BJ (cell line): Measurements from ENCODE around the gene BFSP1. TPM values are rescaled to one million over a fixed set of nuclear protein-coding genes. Genes with fewer than 3 reads are reported as not detected.

Experiments
- CTCF ChIA-PET: fragments of 350-600 bp; formaldehyde crosslinking; extraction: SDS; loops from one replicate; lab custom pipeline; 2021; ENCODE audit warnings: antibody characterized with exemption, inconsistent platforms; lab: Yijun Ruan, JAX
- POLR2A ChIA-PET: fragments of 300-600 bp; sonication (Branson Sonifier 250); formaldehyde crosslinking; extraction: SDS; loops from one replicate; lab custom pipeline; 2021; ENCODE audit warnings: antibody characterized with exemption; lab: Charles Lee
- DNase-seq: peaks from one replicate; pipeline ENCODE4 v3.0.0-alpha.2; 2011; ENCODE audit warnings: low read depth
- H3K27me3 ChIP-seq: 2 replicates; pipeline ENCODE4 v1.6.0; 2011; ENCODE audit warnings: low read length; ENCODE audit not compliant: control insufficient read depth, insufficient read depth
- H3K36me3 ChIP-seq: 2 replicates; pipeline ENCODE4 v1.5.1; 2011; ENCODE audit warnings: low read length; ENCODE audit not compliant: control insufficient read depth, insufficient read depth
- H3K4me3 ChIP-seq: 2 replicates; pipeline ENCODE4 v1.5.1; 2011; ENCODE audit warnings: low read depth, mild to moderate bottlenecking, control low read depth, low read length
- CTCF ChIP-seq: IDR thresholded peaks from 2 replicates; pipeline ENCODE4 v1.5.1; 2011; ENCODE audit warnings: low read depth, mild to moderate bottlenecking, control low read depth, inconsistent platforms, low read length, moderate library complexity; ENCODE audit not compliant: insufficient read depth
- polyA plus RNA-seq: library from polyadenylated mRNA; depleted of rRNA; stranded (reverse); fragments of >200 nt; gene quantifications from 2 replicates; pipeline ENCODE4 v1.2.3, GENCODE V29; 2011

The BFSP1 gene
- polyA plus RNA-seq, 1 experiment: 2.4 TPM

- Histone ChIP-seq H3K36me3 (no peaks in the 10 kb centered on the region), H3K27me3 (no peaks in the 10 kb centered on the region), H3K4me3 (peak within 1 kb of the TSS; percentile 98)
- peak; percentile 70 for DNase-seq
- TF ChIP-seq CTCF: no peak
- CTCF ChIA-PET: interaction anchor here (1.1 to 4.8 kb wide), 8 partner anchors 11 to 328 kb away, joined by 3 to 35 read pairs (median 4); no protein-coding TSS in a partner anchor
- POLR2A ChIA-PET: interaction anchor here (0.6 to 1.1 kb wide), 9 partner anchors 12 to 1365 kb away, joined by 3 to 13 read pairs (median 3); no protein-coding TSS in a partner anchor
Observed at GRCh38 chr20:17569616-17570346, 38.6 kb upstream of the BFSP1 start, which contains the start of gene DSTN. TSS of gene DSTN (plus strand) at chr20:17570075. CDS start at chr20:17570209, 134 bp downstream.

GRCh38 chr20:17568972-17569521 lies 37.9 kb upstream of the BFSP1 start:
- Histone ChIP-seq H3K27me3 (no peaks in the 10 kb centered on the region), H3K36me3 (no peaks in the 10 kb centered on the region), H3K4me3 (peak overlapping the region; percentile 98)
- POLR2A ChIA-PET: interaction anchor here (0.7 to 1.1 kb wide), 2 partner anchors 26 to 391 kb away, joined by 3 to 13 read pairs; no protein-coding TSS in a partner anchor
- TF ChIP-seq CTCF: no peak
- DNase-seq: peak; percentile 97
- CTCF ChIA-PET: interaction anchor here (2.0 to 4.8 kb wide), 2 partner anchors 27 to 32 kb away, joined by 16 to 35 read pairs; no protein-coding TSS in a partner anchor

- no peak for DNase-seq
- ChIA-PET CTCF (no interaction called here), POLR2A (no interaction called here)
- Histone ChIP-seq H3K27me3 (no peaks in the 10 kb centered on the region), H3K4me3 (peak overlapping the region; percentile 98), H3K36me3 (no peaks in the 10 kb centered on the region)
- TF ChIP-seq CTCF: no peak
Observed at GRCh38 chr20:17568045-17568788, 37.0 kb upstream of the BFSP1 start.

GRCh38 chr20:17566345-17566744 lies 35.2 kb upstream of the BFSP1 start:
- CTCF ChIA-PET: no interaction called here
- H3K36me3 ChIP-seq: no peaks in the 10 kb centered on the region
- POLR2A ChIA-PET: no interaction called here
- H3K27me3 ChIP-seq: no peaks in the 10 kb centered on the region
- DNase-seq: no peak
- no peak for TF ChIP-seq CTCF
- H3K4me3 ChIP-seq: no peak overlapping the region
